Measurements from ENCODE around the gene SLC37A1.

Gene SLC37A1

GRCh38 chr21:42479582-42479981 is 34.1 kb upstream of the SLC37A1 start:
- no peak for DNase-seq

GRCh38 chr21:42480736-42481135 is 32.9 kb upstream of the SLC37A1 start:
- no peak for DNase-seq

DNA sequence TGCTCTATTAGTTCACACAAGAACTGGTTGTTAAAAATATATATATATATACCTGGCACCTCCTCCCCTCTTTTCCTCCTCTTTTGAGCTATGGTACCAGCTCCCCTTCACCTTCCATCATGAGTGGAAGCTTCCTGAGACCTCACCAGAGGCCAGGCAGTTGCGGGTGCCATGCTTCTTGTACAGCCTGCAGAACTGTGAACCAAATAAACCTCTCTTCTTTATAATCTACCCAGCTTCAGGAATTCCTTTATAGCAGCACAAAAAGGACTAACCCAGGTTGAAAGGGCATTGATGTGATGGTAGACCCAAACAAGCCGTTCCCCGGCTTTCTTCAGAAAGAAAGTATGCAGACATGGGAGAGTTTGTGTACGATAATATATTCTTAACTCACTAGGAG is 32.5 kb upstream of the SLC37A1 start:
- DNase-seq: no peak

GRCh38 chr21:42484966-42485365 is 28.7 kb upstream of the SLC37A1 start:
- DNase-seq: no peak

DNA sequence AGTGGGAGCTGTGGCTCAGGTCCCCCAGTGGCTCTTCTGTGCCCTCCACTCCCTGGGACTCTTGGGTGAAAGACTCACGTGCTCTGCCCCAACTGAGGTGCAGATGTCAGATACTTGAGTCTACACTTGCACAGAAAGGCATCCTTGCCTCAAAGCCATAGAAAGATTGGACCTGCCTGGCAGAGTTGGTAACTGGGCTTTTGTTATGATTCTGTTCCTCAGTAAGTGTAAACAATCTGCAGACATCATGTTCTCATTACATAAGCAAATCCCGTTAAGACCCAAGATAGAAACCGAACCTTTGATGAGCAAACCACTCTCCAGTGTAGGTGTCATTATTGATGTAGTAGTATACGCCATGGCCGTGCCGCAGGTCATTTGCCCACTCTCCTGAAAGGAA is 27.6 kb upstream of the SLC37A1 start:
- no peak for DNase-seq

- no peak for DNase-seq
These were observed 27.1 kb upstream of the SLC37A1 start for GRCh38 chr21:42486531-42486930.

- no peak for DNase-seq
These were observed 24.6 kb upstream of the SLC37A1 start for GRCh38 chr21:42489006-42489563.

GRCh38 chr21:42489991-42490390 is 23.7 kb upstream of the SLC37A1 start:
- DNase-seq: no peak

DNA sequence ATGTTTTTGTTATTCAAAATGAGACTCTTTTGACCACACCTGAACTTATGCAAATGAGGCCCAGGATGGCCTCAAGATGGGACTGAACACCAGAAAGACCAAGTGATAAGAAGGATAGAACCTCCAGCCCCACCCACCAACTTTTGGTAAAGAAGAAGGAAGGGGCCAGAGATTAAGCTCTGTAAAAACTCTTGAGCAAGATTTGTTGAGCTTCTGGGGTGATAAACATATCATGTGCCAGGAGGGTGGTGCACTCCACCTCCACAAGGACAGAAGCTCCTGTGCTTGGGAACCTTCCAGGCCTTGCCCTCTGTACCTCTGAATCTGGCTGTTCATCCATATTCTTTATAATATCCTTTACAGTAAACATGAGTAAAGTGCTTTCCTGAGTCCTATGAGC is 22.9 kb upstream of the SLC37A1 start:
- DNase-seq: no peak

DNA sequence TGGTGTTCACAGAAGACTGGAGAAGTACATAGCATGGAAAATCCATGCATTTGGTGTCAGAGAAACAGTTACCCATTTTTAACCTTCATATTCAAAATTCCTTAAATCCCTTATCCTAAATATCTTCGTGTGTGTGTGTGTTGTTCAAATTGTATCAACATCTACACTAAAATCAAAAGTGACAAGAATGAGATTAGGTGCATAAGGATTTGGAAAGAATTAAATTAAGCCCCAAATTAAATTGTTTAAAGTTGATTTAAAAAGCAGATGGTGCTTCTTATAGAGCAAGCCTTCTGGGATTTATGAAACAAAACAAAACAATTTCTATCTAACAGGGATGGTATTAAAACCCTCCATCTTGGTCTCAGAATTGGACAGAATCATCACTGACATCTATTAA is 22.3 kb upstream of the SLC37A1 start:
- DNase-seq: no peak

- DNase-seq: no peak
These were observed 21.5 kb upstream of the SLC37A1 start for GRCh38 chr21:42492201-42492600.

DNA sequence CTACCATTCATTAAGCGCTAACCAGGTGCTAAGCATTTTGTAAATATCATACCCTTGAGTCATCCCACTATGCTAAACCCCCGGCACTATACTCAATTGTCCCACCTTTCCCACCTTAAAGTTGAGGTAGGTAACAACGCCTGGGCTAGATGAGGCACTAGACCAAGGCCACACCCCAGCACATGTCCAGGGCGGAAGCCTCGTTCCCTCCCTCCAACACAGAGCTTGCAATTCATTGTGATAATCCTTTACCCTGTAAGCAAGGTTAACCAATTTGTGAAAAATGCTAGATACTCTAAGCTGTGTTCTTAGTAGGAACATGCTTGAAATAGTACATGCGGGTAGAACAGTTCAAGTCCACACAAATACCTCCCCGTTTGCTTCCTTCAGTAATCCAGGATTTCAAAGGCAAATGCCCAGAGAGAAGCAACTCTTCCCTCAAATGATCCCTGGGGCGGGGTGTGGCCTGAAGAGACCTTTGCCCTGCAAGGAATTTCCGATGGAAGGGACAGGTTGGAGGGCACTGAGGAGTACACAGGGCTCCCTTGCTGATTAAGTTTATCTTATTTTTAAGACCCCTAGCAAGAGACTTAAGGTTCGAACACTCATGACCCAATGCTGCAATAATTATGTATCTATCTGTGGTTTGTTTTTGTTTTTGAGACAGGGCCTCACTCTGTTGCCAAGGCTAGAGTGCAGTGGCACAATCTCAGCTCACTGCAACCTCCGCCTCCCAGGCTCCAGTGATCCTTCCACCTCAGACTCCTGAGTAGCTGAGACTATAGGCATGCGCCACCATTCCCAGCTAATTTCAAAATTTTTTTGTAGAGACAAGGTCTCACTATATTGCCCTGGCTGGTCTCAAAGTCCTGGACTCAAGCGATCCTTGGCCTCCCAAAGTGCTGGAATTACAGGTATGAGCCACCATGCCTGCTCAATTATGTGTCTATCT is 20.3 kb upstream of the SLC37A1 start:
- DNase-seq: no peak

- no peak for DNase-seq
These were observed 18.6 kb upstream of the SLC37A1 start for GRCh38 chr21:42495027-42495426.

DNA sequence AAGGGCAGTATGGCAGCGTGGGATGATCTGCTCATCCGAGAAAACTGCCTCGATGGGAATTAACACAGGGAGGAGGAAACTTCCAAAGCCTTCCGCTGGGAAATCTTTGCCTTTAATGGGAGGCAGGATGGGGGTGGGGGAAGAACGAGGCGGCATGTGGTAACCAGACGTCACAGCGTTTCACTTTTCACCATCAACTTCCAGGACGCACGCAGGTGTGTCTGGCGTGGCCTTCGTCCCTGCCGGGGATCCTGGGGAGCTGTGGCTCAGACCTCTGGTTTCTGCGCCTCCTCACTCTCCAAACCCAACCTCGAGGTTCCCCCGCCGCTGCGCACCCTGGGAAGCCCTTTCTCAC is 17.9 kb upstream of the SLC37A1 start:
- DNase-seq: no peak

DNA sequence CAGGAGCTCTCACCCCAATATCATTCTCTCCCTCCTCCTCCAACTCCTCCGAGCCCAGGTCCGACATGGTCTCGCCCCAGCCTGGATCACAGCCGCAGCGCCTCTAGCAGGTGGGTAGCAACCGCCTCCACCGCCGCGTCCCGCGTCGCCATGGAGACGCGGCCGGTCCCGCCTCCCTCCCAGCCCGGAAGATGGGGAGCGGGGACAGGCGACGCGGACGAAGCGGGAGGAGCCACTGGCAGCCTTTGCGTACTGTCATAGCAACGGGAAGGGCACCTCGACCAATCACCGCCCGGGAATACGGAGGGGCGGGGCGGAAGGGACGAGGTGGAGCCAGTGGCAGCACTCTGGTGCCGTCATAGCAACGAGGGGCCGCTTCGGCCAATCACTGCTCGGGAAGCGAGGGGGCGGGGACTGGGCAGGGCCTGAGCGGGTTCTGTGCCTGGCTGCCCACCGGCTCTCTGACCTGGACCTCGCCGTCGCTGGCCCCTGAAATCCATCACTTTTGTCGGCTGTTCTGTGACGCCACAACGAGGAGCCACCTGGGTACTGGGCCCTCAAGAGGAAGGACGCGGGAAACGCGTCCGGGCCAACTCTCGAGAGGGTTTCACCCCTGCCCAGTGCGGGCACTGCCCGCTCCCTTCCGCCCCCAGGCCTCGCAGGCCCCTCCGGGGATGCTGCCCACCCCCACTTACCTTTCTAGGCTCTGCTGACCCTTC is 17.4 kb upstream of the SLC37A1 start, which contains the start of gene RSPH1:
Gene RSPH1 (minus strand): TSS at position 105 of the 719 bp plus-strand sequence. CDS start 38 bp downstream, at position 67.
- peak; percentile 100 for DNase-seq

- DNase-seq: no peak
These were observed 16.8 kb upstream of the SLC37A1 start for GRCh38 chr21:42496839-42497202.

DNA sequence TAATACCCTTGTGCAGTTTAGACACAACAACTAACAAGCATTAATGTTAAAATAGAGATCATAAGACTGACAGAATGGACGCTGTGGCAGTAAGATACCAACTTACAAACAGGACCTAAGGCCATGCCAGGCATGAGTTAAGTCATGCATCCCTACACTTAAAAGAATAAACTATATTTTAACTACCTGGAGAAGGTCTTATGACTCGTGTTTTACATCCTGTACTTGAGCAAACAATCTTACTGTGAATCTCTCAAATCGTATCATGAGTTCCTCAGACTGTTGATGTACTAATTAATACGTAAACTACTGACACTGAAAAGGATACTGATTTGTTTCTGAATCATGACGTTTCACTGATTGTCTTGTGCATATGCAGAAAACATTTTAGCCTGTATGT is 15.6 kb upstream of the SLC37A1 start:
- DNase-seq: no peak

GRCh38 chr21:42499444-42500112 is 14.1 kb upstream of the SLC37A1 start:
- no peak for DNase-seq

GRCh38 chr21:42500225-42500624 is 13.4 kb upstream of the SLC37A1 start:
- DNase-seq: no peak

DNA sequence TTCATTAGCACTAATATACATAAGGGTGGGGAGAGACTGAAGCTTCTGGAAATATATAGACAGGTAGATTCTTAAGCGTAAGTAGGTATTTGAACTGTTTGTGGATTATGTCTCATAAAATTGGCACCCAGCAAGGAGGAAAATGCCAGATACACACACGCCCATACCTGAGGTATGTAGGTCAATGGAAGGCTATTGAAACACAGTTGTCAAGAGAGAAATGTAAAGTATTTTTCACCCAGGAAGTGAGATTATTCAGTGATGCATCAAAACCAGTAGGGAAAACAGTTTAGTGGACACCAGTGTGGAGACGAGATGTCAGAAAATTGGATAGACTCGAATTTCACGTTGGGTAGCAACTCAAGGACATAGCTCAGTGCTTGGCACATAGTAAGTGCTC is 12.9 kb upstream of the SLC37A1 start:
- DNase-seq: no peak

DNA sequence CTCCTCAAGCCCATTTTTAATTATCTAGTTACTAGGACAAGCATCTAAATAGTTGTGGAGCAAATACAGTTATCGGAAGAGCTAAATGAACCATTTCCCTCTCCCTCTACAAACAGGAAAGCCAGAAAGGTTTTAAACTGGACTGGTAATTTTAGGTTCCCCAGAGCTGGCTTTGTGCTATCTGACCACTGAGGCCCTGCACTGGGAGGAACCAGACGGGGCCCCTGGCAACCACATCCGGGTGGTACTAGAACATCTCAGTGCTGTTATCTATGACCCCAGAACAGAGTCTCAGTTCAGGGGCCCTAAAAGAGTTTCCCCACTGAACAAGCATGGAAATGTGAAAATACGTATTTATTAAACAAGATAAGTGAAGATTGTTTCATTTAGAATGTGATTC is 9.9 kb upstream of the SLC37A1 start:
- DNase-seq: no peak

DNA sequence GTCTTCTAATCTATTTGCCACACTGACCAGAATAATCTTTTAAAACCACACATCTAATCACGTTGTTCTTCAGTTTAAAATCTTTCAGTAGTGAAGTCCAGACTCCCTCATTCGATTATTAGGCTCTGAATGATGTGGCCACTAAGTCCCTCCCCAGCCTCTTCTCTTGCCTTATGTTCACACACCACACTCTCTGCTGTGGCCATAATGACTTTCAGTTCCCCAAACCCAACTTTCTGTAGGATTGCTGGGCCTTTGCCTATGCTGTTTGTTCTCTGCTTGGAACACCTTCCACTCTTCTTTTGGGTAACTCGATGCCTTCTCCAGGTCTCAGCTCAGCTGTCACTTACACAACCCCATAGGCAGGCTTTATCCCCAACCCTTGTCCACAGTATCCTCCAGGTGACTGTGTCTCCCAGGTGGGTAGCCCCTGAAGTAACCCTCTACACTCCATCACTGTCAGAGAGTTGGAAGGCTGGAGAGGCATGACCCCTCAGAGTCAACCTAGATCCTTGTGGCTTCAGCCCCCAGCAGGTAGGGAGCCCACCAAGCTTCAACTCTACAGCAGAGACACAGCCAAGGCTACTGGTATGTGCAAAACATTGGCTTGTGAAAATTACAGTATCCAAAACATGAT is 8.4 kb upstream of the SLC37A1 start:
- DNase-seq: no peak

DNA sequence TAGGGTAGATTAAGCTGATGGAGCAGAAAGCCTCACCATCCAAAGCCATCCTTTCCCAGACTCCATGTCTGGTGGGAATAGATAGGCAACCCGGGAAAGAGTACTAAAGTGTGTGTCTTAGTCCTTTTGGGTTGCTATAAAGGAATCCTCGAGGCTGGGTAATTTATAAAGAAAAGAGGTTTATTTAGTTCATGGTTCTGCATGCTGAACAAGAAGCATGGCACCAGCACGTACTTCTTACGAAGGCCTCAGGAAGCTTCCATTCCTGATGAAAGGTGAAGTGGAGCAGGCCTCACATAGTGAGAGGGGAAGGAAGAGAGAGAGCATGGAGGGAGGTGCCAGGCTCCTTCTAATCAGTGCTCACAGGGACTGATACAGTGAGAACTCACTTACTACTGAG is 6.2 kb upstream of the SLC37A1 start:
- DNase-seq: no peak
